ENCODE results near the gene REC8. TPM values are rescaled to one million over a fixed set of nuclear protein-coding genes. Genes with fewer than 3 reads are reported as not detected.

The REC8 gene
- total and polyA plus RNA-seq, 5 donors from 2014 or later, result 9.7 to 145 (median 13.7) TPM

DNA sequence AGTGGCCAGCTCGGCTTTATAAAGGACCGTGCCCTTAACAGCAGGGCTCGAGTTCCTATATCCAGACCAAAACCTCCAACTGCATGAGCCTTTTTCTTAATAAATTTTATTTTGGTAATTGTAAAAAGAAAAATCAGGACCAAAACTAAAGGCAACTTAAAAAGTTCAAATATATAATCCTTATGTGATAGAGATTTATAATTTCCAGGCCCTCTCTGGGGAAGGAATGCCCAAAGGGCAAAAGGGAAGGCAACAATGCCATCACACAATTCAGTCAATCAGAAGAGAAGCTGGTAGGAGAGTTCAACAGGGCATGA lies 17.1 kb downstream of the REC8 start:
- no peak for ATAC-seq (ENCODE audit: low read depth in 2 of 2)
- Mint-ChIP-seq H3K4me1 (peaks cover 22 to 51% (median 28%) of the 10 kb centered on the region in 4 donors), H3K36me3 (peaks cover 9% of the 10 kb centered on the region)

DNA sequence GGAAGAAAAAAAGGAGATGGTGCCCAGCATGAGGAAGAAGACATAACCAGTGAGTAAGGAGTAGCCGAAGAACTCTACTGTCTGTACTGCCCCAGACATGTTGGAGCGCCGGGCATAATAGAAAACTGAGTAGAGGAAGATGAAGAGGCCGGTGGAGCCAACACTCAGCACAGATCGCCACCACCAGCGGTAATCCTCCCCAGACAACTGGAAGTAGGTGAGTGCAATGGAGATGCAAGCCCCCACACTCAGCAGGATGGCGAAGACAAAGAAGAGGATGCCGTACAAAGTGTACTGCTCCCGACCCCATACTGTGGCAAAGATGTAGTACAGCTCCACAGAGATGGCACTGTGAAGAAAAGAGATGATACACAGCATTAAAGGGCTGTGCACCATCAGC lies 17.6 kb downstream of the REC8 start:
- peaks cover 5% of the 10 kb centered on the region for H3K27me3 Mint-ChIP-seq
- H3K27ac ChIP-seq (ENCODE audit: insufficient read depth, low read length, poor library complexity, severe bottlenecking), result peak overlapping the region; percentile 79
- no peaks in the 10 kb centered on the region for H3K9me3 ChIP-seq (ENCODE audit: control insufficient read depth in 2 of 2, low read length in 2 of 2)
- no peaks in the 10 kb centered on the region for H3K27me3 ChIP-seq (ENCODE audit: control insufficient read depth, insufficient read depth, low read length)
- peak overlapping the region; percentile 53 to 95 (median 92) for H3K27ac Mint-ChIP-seq
- H3K36me3 Mint-ChIP-seq, result peaks cover 9% of the 10 kb centered on the region
- peaks cover 22 to 55% (median 32%) of the 10 kb centered on the region in 4 donors for H3K4me1 Mint-ChIP-seq
- DNase-seq (no peak), ATAC-seq (ENCODE audit: low read depth in 2 of 2) (no peak)
- H3K9me3 Mint-ChIP-seq, result no peaks in the 10 kb centered on the region
- peak overlapping the region in 2 of 4 donors; percentile 95 to 98 for H3K4me3 Mint-ChIP-seq
- H3K4me1 ChIP-seq (ENCODE audit: control insufficient read depth, insufficient read depth, low read length, poor library complexity, severe bottlenecking), result peaks cover 24% of the 10 kb centered on the region
- no peak overlapping the region for H3K4me3 ChIP-seq (ENCODE audit: low read depth, low read length)
- H3K36me3 ChIP-seq (ENCODE audit: control insufficient read depth, insufficient read depth, low read length), result peaks cover 32% of the 10 kb centered on the region

More for the DNA sequence above, 17.1 kb downstream of the REC8 start:
- H3K9me3 Mint-ChIP-seq, result no peaks in the 10 kb centered on the region
- H3K4me3 Mint-ChIP-seq, result peak overlapping the region; percentile 90 to 98 (median 94)
- Histone ChIP-seq H3K9me3 (ENCODE audit: control insufficient read depth in 2 of 2, low read length in 2 of 2) (no peaks in the 10 kb centered on the region), H3K4me1 (ENCODE audit: control insufficient read depth, insufficient read depth, low read length, poor library complexity, severe bottlenecking) (peaks cover 20% of the 10 kb centered on the region), H3K4me3 (ENCODE audit: low read depth, low read length) (peak overlapping the region; percentile 13), H3K27me3 (ENCODE audit: control insufficient read depth, insufficient read depth, low read length) (no peaks in the 10 kb centered on the region), H3K27ac (ENCODE audit: insufficient read depth, low read length, poor library complexity, severe bottlenecking) (peak overlapping the region; percentile 79), H3K36me3 (ENCODE audit: control insufficient read depth, insufficient read depth, low read length) (peaks cover 36% of the 10 kb centered on the region)
- peak overlapping the region; percentile 88 to 95 (median 92) for H3K27ac Mint-ChIP-seq
- H3K27me3 Mint-ChIP-seq, result peaks cover 5% of the 10 kb centered on the region
- no peak for DNase-seq

DNA sequence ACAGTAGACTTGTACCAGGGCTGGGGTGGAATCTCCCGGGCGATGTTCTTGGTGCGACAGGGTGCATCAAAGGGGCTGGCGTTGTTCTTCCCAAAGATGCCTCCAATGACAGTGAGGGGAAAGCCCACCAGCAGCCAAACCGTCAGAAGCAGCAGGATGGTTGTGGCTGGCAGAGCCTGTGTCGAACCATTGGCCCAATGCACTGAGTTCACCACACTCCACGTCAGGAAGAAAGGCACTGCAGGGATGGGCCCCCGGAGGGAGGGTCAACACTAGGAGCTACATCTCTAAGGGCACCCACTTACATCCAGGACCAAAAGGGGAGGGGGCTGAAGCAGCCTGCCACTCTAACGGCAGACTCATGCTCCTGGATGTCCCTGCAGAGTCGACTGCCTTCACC lies 18.5 kb downstream of the REC8 start:
- ATAC-seq (ENCODE audit: low read depth in 2 of 2) (no peak), DNase-seq (no peak)
- Histone ChIP-seq H3K27ac (ENCODE audit: insufficient read depth, low read length, poor library complexity, severe bottlenecking) (no peak overlapping the region), H3K27me3 (ENCODE audit: control insufficient read depth, insufficient read depth, low read length) (no peaks in the 10 kb centered on the region), H3K4me1 (ENCODE audit: control insufficient read depth, insufficient read depth, low read length, poor library complexity, severe bottlenecking) (peaks cover 31% of the 10 kb centered on the region), H3K4me3 (ENCODE audit: low read depth, low read length) (no peak overlapping the region), H3K9me3 (ENCODE audit: control insufficient read depth in 2 of 2, low read length in 2 of 2) (no peaks in the 10 kb centered on the region), H3K36me3 (ENCODE audit: control insufficient read depth, insufficient read depth, low read length) (peaks cover 24% of the 10 kb centered on the region)
- Mint-ChIP-seq H3K9me3 (no peaks in the 10 kb centered on the region), H3K4me1 (peaks cover 22 to 62% (median 37%) of the 10 kb centered on the region in 4 donors), H3K27ac (peak overlapping the region in 1 of 3 donors; percentile 92), H3K4me3 (peak overlapping the region in 1 of 4 donors; percentile 46), H3K36me3 (peaks cover 9% of the 10 kb centered on the region), H3K27me3 (peaks cover 11% of the 10 kb centered on the region)

DNA sequence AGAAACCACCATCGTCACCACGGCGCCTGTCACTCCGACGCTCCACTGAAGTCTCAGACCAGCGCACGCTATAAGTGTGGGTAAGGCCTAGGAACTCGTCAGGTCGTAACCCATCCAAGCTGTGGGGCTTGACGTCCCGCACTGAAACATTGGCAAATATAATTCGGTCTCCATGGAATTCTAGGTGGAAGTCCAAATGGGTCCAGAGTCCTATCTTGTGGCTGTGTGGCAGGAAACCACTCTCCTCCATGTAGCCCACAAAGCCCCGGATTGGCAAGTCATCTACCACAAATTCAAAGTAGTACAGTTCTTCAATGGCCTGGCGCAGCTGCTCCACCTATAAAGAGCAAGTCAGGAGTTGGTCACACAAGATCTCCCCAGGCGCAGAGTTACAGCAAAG lies 21.1 kb downstream of the REC8 start:
- Mint-ChIP-seq H3K4me1 (peaks cover 28 to 70% (median 44%) of the 10 kb centered on the region in 4 donors), H3K9me3 (no peaks in the 10 kb centered on the region), H3K4me3 (peak overlapping the region in 3 of 4 donors; percentile 53 to 86 (median 81)), H3K36me3 (peaks cover 9% of the 10 kb centered on the region), H3K27ac (peak overlapping the region; percentile 18 to 57 (median 29)), H3K27me3 (peaks cover 15% of the 10 kb centered on the region)
- DNase-seq (no peak), ATAC-seq (ENCODE audit: low read depth in 2 of 2) (no peak)
- H3K27ac ChIP-seq (ENCODE audit: insufficient read depth, low read length, poor library complexity, severe bottlenecking), result no peak overlapping the region
- H3K27me3 ChIP-seq (ENCODE audit: control insufficient read depth, insufficient read depth, low read length), result no peaks in the 10 kb centered on the region
- H3K4me3 ChIP-seq (ENCODE audit: low read depth, low read length), result no peak overlapping the region
- peaks cover 12% of the 10 kb centered on the region for H3K36me3 ChIP-seq (ENCODE audit: control insufficient read depth, insufficient read depth, low read length)
- H3K9me3 ChIP-seq (ENCODE audit: control insufficient read depth in 2 of 2, low read length in 2 of 2), result no peaks in the 10 kb centered on the region
- H3K4me1 ChIP-seq (ENCODE audit: control insufficient read depth, insufficient read depth, low read length, poor library complexity, severe bottlenecking), result peaks cover 41% of the 10 kb centered on the region

DNA sequence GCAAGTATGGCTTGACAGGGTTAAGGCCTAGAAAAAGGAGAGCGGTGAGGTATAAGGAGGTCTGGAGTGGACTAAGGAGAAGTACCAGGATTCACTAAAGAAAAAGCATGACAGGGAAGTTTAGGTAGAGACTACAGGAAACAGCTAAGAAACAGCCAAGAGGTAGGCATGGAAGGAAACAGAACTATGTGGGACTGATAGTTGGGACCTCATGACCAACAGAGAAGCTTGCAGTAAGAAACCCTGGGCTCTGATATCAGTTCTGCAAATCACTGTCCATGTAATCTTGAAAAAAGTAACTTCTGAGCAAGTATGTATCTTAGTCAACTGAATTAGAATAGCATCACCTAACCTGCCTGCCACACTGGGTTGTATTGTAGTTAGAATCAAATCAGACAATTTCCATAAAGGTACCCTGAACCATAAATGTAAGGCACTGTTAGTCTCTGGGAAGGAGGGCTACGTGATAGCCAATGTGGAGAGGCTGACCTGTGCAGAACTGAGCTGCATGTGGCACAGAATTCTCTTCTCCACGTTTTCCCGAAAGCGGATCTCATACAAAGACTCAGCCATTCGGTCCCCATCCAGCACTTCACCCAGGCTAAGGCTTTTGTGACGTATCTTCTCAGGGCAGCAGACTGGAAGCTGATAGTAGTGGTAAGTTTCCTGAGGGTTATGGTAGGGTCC lies 22.4 kb downstream of the REC8 start:
- peaks cover 29 to 72% (median 45%) of the 10 kb centered on the region in 4 donors for H3K4me1 Mint-ChIP-seq
- H3K4me3 Mint-ChIP-seq, result peak overlapping the region; percentile 94 to 99 (median 96)
- peak overlapping the region; percentile 68 for H3K4me3 ChIP-seq (ENCODE audit: low read depth, low read length)
- peaks cover 16% of the 10 kb centered on the region for H3K36me3 Mint-ChIP-seq
- peak overlapping the region; percentile 98 for H3K27ac ChIP-seq (ENCODE audit: insufficient read depth, low read length, poor library complexity, severe bottlenecking)
- ATAC-seq (ENCODE audit: low read depth in 2 of 2) (no peak), DNase-seq (no peak)
- H3K9me3 Mint-ChIP-seq, result no peaks in the 10 kb centered on the region
- H3K36me3 ChIP-seq (ENCODE audit: control insufficient read depth, insufficient read depth, low read length), result peaks cover 12% of the 10 kb centered on the region
- peak overlapping the region; percentile 98 to 99 (median 98) for H3K27ac Mint-ChIP-seq
- H3K9me3 ChIP-seq (ENCODE audit: control insufficient read depth in 2 of 2, low read length in 2 of 2), result no peaks in the 10 kb centered on the region
- peaks cover 13% of the 10 kb centered on the region for H3K27me3 Mint-ChIP-seq
- H3K27me3 ChIP-seq (ENCODE audit: control insufficient read depth, insufficient read depth, low read length), result no peaks in the 10 kb centered on the region
- peaks cover 40% of the 10 kb centered on the region for H3K4me1 ChIP-seq (ENCODE audit: control insufficient read depth, insufficient read depth, low read length, poor library complexity, severe bottlenecking)

DNA sequence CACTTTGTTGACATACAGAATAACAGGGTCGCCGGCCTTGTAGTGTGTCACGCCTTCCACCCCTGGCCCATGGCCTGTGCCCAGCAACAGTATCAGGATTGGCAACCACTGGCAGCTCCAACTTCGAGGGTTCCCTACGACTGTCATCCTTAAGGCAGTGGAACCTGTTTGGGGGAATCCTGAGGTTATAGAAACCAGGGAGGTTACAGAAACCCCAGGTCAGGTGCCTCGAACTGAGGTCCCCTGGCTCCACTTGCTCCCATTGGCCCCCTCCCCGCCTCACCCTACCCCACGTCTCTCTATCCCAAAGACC lies 22.9 kb downstream of the REC8 start:
- Mint-ChIP-seq H3K4me3 (peak overlapping the region; percentile 94 to 99 (median 96)), H3K36me3 (peaks cover 17% of the 10 kb centered on the region), H3K27me3 (peaks cover 13% of the 10 kb centered on the region), H3K9me3 (no peaks in the 10 kb centered on the region), H3K4me1 (peaks cover 27 to 73% (median 44%) of the 10 kb centered on the region in 4 donors), H3K27ac (peak overlapping the region; percentile 94 to 98 (median 98))
- Histone ChIP-seq H3K4me3 (ENCODE audit: low read depth, low read length) (peak overlapping the region; percentile 68), H3K27me3 (ENCODE audit: control insufficient read depth, insufficient read depth, low read length) (no peaks in the 10 kb centered on the region), H3K27ac (ENCODE audit: insufficient read depth, low read length, poor library complexity, severe bottlenecking) (peak overlapping the region; percentile 98), H3K36me3 (ENCODE audit: control insufficient read depth, insufficient read depth, low read length) (peaks cover 12% of the 10 kb centered on the region), H3K9me3 (ENCODE audit: control insufficient read depth in 2 of 2, low read length in 2 of 2) (no peaks in the 10 kb centered on the region), H3K4me1 (ENCODE audit: control insufficient read depth, insufficient read depth, low read length, poor library complexity, severe bottlenecking) (peaks cover 40% of the 10 kb centered on the region)
- ATAC-seq (ENCODE audit: low read depth in 2 of 2) (no peak), DNase-seq (no peak)

DNA sequence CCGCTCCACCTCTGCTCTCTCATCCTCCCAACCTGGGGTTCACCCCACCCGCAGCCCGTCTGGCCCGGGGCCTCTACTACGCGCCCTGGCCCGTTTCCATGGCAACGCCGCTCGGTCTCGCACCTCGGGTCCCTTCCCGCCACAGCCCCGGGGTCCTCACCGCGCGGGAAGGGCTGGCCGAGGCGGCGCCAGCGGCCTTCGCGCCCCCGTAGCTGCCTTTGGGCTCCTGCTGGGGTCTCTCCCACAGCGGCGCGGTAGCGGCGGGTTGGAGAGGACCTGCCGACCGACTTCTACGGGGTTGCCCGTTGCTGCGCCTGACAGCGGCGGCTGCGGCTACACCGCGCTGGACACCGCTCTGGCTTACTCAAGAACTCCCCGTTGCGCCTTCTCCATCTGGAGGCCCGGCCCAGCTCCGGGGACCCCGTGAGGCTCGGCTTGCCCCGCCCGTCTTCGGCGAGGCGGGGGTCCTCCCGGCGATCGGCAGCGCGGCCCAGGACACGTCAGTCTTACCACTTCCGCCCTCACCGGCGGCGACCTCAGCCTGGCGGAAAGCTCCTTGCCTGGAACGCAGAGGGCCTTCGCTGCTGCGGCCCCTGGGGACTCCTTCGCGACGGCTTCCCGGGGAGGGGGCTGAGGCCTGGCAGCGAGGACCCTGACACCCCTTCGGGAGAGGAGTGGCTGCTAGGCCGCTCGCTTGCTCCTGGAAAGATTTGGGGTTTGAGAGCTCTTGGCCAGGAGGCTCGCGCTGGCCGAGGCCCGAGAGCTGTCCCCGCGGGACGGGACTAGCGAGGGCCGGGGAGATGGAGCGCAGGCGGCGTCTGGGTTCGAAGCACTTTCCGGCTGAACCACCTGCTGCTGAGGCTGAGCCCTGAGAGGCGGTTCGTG lies 23.5 kb downstream of the REC8 start, which contains the start of gene TM9SF1:
Gene TM9SF1, minus strand, starts transcription at position 256 of the 885 bp plus-strand sequence. CDS start 422 bp downstream, outside the sequence.
- H3K4me1 Mint-ChIP-seq, result peaks cover 27 to 75% (median 44%) of the 10 kb centered on the region in 4 donors

More for the DNA sequence above, 23.5 kb downstream of the REC8 start, which contains the start of gene TM9SF1:
- Histone ChIP-seq H3K27ac (ENCODE audit: insufficient read depth, low read length, poor library complexity, severe bottlenecking) (peak within 1 kb of the TSS; percentile 98), H3K4me3 (ENCODE audit: low read depth, low read length) (peak within 1 kb of the TSS; percentile 79), H3K4me1 (ENCODE audit: control insufficient read depth, insufficient read depth, low read length, poor library complexity, severe bottlenecking) (peaks cover 40% of the 10 kb centered on the region), H3K36me3 (ENCODE audit: control insufficient read depth, insufficient read depth, low read length) (peaks cover 12% of the 10 kb centered on the region), H3K9me3 (ENCODE audit: control insufficient read depth in 2 of 2, low read length in 2 of 2) (no peaks in the 10 kb centered on the region), H3K27me3 (ENCODE audit: control insufficient read depth, insufficient read depth, low read length) (no peaks in the 10 kb centered on the region)
- peak; percentile 90 to 91 for ATAC-seq (ENCODE audit: low read depth in 2 of 2)
- peak; percentile 83 to 95 (median 92) for DNase-seq
- Mint-ChIP-seq H3K9me3 (no peaks in the 10 kb centered on the region), H3K27me3 (peaks cover 13% of the 10 kb centered on the region), H3K4me3 (peak within 1 kb of the TSS; percentile 94 to 99 (median 96)), H3K36me3 (peaks cover 17% of the 10 kb centered on the region), H3K27ac (peak within 1 kb of the TSS; percentile 98)

All from CD4-positive, CD25-positive, alpha-beta regulatory T cell (primary cell).